ENCODE results near the gene SNTG2. TPM values are rescaled to one million over a fixed set of nuclear protein-coding genes. Genes with fewer than 3 reads are reported as not detected.

SNTG2 gene
- total RNA-seq, 4 donors from 2014 or later: 4.2 to 14.2 (median 9.2) TPM

- Histone ChIP-seq H3K4me1 (no peaks in the 10 kb centered on the region), H3K9me3 (no peaks in the 10 kb centered on the region), H3K36me3 (no peaks in the 10 kb centered on the region), H3K27me3 (no peaks in the 10 kb centered on the region), H3K4me3 (replicated peaks in 1 of 3) (no peak overlapping the region), H3K27ac (no peak overlapping the region)
- TF ChIP-seq, protein P1, sequence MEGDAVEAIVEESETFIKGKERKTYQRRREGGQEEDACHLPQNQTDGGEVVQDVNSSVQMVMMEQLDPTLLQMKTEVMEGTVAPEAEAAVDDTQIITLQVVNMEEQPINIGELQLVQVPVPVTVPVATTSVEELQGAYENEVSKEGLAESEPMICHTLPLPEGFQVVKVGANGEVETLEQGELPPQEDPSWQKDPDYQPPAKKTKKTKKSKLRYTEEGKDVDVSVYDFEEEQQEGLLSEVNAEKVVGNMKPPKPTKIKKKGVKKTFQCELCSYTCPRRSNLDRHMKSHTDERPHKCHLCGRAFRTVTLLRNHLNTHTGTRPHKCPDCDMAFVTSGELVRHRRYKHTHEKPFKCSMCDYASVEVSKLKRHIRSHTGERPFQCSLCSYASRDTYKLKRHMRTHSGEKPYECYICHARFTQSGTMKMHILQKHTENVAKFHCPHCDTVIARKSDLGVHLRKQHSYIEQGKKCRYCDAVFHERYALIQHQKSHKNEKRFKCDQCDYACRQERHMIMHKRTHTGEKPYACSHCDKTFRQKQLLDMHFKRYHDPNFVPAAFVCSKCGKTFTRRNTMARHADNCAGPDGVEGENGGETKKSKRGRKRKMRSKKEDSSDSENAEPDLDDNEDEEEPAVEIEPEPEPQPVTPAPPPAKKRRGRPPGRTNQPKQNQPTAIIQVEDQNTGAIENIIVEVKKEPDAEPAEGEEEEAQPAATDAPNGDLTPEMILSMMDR (IDR thresholded peaks at IDR 0.05): no peak
- TF ChIP-seq POLR2A (IDR thresholded peaks at IDR 0.05): no peak
- 70 to 83% methylated on average over 7 to 8 of the region's 8 CpGs for WGBS, 2 donors
- intact Hi-C loops (cut with DNase I): no loop called here
- no peak for DNase-seq
Measured at GRCh38 chr2:1053786-1054185, 103.1 kb downstream of the SNTG2 start.

DNA sequence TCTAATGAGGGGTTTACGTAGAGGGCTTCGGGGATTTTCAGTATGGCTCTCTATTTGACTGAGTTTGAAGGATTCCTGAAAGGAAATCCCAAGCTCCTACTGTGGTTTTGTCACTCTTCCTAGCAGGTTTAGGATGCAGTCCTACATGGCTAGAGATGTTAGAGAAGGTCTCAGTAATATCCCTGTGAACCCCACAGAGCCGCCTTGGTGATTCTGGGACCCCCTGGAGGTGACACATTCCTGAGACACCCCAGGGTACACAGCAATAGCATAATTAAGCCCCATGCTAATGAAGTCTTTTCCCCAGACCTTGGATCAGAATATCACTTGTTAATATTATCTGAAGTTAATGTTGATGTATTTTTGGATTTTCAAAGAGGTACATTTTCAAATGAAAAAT is 103.8 kb downstream of the SNTG2 start:
- intact Hi-C loops (cut with DNase I): no loop called here
- TF ChIP-seq, protein P1 (IDR thresholded peaks at IDR 0.05): no peak
- TF ChIP-seq POLR2A (IDR thresholded peaks at IDR 0.05): no peak
- 94 to 98% methylated on average over 3 of the region's 3 CpGs for whole genome bisulfite sequencing, 2 donors
- Histone ChIP-seq H3K27ac (no peak overlapping the region), H3K4me1 (no peaks in the 10 kb centered on the region), H3K4me3 (replicated peaks in 1 of 3) (no peak overlapping the region), H3K9me3 (no peaks in the 10 kb centered on the region), H3K27me3 (no peaks in the 10 kb centered on the region), H3K36me3 (no peaks in the 10 kb centered on the region)
- DNase-seq: no peak

- WGBS, 2 donors: 76 to 88% methylated on average over 11 of the region's 11 CpGs
- no peak for DNase-seq
Measured at GRCh38 chr2:1055014-1055595, 104.5 kb downstream of the SNTG2 start.

DNA sequence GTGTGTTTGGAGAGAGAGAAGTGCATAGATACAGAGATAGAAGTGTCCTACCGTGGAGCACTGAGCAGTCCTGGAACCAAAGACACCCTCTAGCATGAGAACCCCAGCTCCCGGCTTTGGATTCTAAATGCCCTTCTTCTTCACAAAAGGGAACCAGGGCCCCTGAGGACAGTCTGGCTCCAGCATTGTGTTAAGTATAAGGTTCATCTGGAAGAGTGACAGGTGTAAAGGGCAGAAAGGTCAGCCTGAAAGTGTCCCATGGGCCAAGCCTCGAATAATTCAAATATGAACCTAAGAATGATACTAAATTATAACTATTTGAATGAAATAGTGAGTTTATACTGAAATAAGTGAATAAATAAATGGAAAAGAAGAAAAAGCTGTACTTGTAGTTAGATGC is 109.7 kb downstream of the SNTG2 start:
- intact Hi-C loops (cut with DNase I): no loop called here
- H3K27me3 ChIP-seq: no peaks in the 10 kb centered on the region
- H3K27ac ChIP-seq: no peak overlapping the region
- 89 to 91% methylated on average over 3 of the region's 3 CpGs for WGBS, 2 donors
- H3K9me3 ChIP-seq: no peaks in the 10 kb centered on the region
- H3K36me3 ChIP-seq: no peaks in the 10 kb centered on the region
- H3K4me3 ChIP-seq (replicated peaks in 1 of 3): no peak overlapping the region
- DNase-seq: no peak
- H3K4me1 ChIP-seq: peaks cover 0 to 3% of the 10 kb centered on the region in 2 donors
- TF ChIP-seq POLR2A (IDR thresholded peaks at IDR 0.05): no peak
- TF ChIP-seq, protein P1 (IDR thresholded peaks at IDR 0.05): no peak

More at GRCh38 chr2:1055014-1055595, 104.5 kb downstream of the SNTG2 start:
- H3K9me3 ChIP-seq: no peaks in the 10 kb centered on the region
- no peak overlapping the region for H3K4me3 ChIP-seq (replicated peaks in 1 of 3)
- no peaks in the 10 kb centered on the region for H3K27me3 ChIP-seq
- intact Hi-C loops (cut with DNase I): no loop called here
- H3K4me1 ChIP-seq: no peaks in the 10 kb centered on the region
- TF ChIP-seq, protein P1 (IDR thresholded peaks at IDR 0.05): no peak
- TF ChIP-seq POLR2A (IDR thresholded peaks at IDR 0.05): no peak
- no peaks in the 10 kb centered on the region for H3K36me3 ChIP-seq
- no peak overlapping the region for H3K27ac ChIP-seq

GRCh38 chr2:1060987-1061386 is 110.3 kb downstream of the SNTG2 start:
- WGBS, 2 donors: 32 to 36% methylated on average over 5 of the region's 5 CpGs
- H3K9me3 ChIP-seq: no peaks in the 10 kb centered on the region
- intact Hi-C loops (cut with DNase I): no loop called here
- H3K36me3 ChIP-seq: no peaks in the 10 kb centered on the region
- TF ChIP-seq, protein P1 (IDR thresholded peaks at IDR 0.05): no peak
- no peak for TF ChIP-seq POLR2A (IDR thresholded peaks at IDR 0.05)
- DNase-seq: peak in 1 of 2 donors; percentile 29
- H3K27ac ChIP-seq: no peak overlapping the region
- peaks cover 0 to 3% of the 10 kb centered on the region in 2 donors for H3K4me1 ChIP-seq
- no peak overlapping the region for H3K4me3 ChIP-seq (replicated peaks in 1 of 3)
- no peaks in the 10 kb centered on the region for H3K27me3 ChIP-seq
